ENCODE results near the gene ITGA7.

ITGA7 gene, protein sequence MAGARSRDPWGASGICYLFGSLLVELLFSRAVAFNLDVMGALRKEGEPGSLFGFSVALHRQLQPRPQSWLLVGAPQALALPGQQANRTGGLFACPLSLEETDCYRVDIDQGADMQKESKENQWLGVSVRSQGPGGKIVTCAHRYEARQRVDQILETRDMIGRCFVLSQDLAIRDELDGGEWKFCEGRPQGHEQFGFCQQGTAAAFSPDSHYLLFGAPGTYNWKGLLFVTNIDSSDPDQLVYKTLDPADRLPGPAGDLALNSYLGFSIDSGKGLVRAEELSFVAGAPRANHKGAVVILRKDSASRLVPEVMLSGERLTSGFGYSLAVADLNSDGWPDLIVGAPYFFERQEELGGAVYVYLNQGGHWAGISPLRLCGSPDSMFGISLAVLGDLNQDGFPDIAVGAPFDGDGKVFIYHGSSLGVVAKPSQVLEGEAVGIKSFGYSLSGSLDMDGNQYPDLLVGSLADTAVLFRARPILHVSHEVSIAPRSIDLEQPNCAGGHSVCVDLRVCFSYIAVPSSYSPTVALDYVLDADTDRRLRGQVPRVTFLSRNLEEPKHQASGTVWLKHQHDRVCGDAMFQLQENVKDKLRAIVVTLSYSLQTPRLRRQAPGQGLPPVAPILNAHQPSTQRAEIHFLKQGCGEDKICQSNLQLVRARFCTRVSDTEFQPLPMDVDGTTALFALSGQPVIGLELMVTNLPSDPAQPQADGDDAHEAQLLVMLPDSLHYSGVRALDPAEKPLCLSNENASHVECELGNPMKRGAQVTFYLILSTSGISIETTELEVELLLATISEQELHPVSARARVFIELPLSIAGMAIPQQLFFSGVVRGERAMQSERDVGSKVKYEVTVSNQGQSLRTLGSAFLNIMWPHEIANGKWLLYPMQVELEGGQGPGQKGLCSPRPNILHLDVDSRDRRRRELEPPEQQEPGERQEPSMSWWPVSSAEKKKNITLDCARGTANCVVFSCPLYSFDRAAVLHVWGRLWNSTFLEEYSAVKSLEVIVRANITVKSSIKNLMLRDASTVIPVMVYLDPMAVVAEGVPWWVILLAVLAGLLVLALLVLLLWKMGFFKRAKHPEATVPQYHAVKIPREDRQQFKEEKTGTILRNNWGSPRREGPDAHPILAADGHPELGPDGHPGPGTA

GRCh38 chr12:55707841-55708694 is at the start of gene ITGA7:
ITGA7 (minus strand) TSS chr12:55707904; CDS start chr12:55707682, 222 bp downstream.
- no peak for DNase-seq

DNA sequence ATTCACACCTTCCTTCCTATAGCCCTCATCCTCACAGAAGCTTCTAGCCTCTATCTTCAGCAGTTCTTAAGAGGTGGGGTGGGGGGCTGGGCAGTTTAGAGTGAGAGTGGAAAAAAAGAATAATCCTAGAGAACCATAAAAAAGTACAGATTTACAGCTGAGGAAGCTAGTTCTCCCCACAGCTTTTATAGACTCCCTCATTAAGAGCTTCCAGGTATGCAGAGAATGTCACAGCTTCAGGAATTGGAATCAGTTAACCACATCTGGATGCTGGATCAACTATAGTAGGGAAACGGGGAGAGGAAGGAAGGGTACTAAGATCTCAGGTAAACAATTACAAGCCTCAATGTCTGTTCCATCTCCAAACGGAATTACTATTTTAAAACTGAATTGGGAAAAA is 47.5 kb upstream of the ITGA7 start:
- DNase-seq = no peak

DNA sequence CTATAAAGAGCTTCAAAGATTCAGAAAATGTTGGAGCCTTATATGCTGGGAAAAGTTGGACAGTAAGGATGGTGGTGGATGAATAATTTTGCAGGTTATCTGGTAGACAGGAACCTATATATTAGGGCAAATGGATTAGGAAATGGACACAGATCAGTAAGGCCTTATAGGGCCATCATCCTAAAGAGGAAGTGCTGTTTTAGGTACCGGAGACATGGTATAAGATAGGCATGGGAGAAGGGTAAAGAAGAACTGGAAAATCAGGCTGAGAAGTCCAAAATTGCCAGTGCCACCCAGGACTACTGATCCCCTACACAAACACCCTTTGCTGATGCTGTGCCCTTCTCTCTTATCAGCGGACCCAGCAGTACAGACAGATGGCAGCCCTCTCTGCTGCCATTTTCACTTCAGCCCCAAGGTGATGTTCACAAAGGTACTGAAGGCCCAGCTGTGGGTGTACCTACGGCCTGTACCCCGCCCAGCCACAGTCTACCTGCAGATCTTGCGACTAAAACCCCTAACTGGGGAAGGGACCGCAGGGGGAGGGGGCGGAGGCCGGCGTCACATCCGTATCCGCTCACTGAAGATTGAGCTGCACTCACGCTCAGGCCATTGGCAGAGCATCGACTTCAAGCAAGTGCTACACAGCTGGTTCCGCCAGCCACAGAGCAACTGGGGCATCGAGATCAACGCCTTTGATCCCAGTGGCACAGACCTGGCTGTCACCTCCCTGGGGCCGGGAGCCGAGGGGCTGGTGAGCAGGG is 40.7 kb upstream of the ITGA7 start:
- no peak for DNase-seq

GRCh38 chr12:55746913-55747231 is 39.2 kb upstream of the ITGA7 start:
- no peak for DNase-seq

DNA sequence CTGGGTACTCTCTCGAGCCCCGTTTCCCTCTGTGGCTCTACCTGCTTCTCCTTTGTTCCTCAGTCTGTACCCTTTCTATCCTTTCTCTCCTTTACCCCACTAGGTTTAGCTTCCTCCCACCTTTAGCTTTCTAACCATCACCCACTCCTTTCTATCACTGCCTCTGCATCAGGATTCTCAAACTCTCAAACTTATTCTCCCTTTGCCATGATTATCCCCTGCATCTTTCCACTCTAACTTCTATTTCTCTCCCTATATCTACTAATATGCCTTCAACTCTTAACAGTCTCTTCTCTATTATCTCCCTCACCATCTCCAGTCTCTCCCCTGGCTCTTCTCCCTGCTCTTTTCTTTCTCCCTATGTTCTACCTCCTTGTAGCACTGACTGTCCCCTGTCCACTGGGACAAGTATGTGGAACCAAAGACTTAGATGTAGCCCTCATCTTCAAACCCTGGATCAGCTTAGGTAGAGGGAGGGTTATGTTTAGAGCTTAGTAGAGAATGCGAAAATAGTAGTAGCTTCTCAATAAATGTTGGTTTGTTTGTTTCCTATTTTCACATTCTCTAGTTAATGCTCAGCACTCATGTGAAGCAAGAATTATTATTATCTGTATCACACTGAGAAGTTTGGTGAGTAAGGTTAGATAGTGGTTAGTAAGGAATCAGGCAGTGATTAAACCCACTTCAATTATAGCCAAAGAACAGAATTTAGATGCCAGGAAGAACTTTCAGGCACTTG is 38.6 kb upstream of the ITGA7 start:
- no peak for DNase-seq

GRCh38 chr12:55745361-55746173 is 37.9 kb upstream of the ITGA7 start:
- no peak for DNase-seq

GRCh38 chr12:55744340-55745030 is 36.8 kb upstream of the ITGA7 start:
- no peak for DNase-seq

GRCh38 chr12:55743406-55744339 is 36.0 kb upstream of the ITGA7 start:
- DNase-seq = no peak

GRCh38 chr12:55742719-55743405 is 35.2 kb upstream of the ITGA7 start, which contains the start of gene GDF11:
GDF11 (plus strand) TSS chr12:55743122; CDS start chr12:55743317, 195 bp downstream.
- DNase-seq = no peak

GRCh38 chr12:55741931-55742680 is 34.4 kb upstream of the ITGA7 start:
- DNase-seq = no peak

DNA sequence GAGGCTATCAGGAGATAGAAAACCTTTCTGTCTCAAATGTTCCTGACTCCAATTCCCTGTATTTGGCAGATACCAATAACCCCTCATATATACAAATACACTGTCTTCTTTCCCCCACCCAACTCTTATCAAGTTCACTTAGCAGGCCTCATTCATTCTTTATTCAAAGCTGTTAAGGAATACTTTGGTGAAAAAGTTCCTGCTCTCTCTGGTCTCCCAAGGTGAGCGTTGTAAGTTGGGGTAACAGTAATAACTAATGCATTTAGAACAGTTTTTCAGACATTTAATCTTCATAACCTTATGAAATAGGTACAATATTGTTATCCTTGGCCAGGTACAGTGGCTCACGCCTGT is 31.3 kb upstream of the ITGA7 start:
- no peak for DNase-seq

GRCh38 chr12:55738123-55739024 is 30.7 kb upstream of the ITGA7 start:
- no peak for DNase-seq

DNA sequence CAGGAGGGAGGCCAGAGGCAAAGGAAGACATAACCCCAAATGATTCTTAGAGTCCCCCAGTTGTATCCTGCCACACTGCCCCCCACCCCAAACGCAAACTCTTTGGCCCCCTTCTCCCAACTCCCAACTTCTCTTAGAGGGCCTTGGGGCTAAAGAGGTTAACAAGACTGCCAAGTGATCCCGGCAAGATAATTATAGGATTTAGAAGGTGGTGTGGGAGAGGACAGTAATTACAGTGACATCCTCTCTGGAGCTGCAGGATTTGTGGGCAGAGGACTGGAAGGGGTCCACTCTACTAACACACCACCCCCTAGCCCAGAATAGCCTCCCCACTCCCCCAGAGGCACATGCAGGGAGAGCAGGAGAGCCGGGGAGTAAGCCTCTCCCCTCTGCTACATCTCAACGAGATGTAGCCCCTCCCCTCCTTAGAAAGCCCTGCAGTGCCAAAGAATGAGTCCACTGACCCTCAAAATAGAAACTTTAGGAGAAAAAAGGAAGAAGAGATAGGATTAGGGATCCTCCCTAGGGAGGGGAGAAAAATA is 29.9 kb upstream of the ITGA7 start:
- DNase-seq = no peak

- no peak for DNase-seq
Measured at GRCh38 chr12:55736780-55737580, 29.3 kb upstream of the ITGA7 start.

DNA sequence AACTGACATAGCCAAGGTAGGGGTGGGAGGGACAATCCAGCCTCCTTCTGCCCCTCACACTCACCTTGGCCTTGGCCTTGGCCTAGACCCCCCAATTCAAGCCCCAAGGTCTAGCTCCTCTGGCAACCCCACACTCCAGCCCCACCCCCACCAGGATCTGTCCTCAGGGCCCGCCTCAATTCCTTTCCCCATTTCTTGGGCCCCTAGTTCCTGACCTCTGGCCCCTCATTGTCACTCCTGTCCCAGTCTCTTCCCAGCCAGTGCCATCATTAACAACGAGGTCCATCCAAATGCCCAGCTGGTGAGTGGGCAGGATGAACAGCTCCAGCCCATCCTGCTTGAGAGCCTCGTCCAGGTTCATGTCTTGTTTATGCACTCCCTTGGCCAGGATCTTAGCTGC is 28.4 kb upstream of the ITGA7 start:
- no peak for DNase-seq
